Esophagus squamous epithelium (tissue), 5 donors: Measurements from ENCODE around the gene ETFDH. TPM values are rescaled to one million over a fixed set of nuclear protein-coding genes. Genes with fewer than 3 reads are reported as not detected.

Experiments used
- DNase-seq: peaks from one replicate; lab custom pipeline; 2025; lab: John Stamatoyannopoulos, UW
- H3K27ac ChIP-seq, 4 donors: fragments of 200-600 bp; sonication (generic); one replicate each; pipeline ENCODE4 v1.5.1; 2016 to 2019; ENCODE audit warnings: mild to moderate bottlenecking in 1 of 4
- H3K27me3 ChIP-seq, 4 donors: fragments of 200-600 bp; sonication (generic); 1 replicate in 3 of 4; 2 replicates in 1 of 4; pipeline versions ENCODE4 v1.5.1 to v1.6.0; 2017 to 2021; ENCODE audit warnings: antibody characterized with exemption in 1 of 4
- H3K36me3 ChIP-seq, 3 donors: fragments of 200-600 bp; sonication (generic); one replicate each; pipeline ENCODE4 v1.5.1; 2016 to 2019
- H3K4me1 ChIP-seq, 3 donors: fragments of 200-600 bp; sonication (generic); one replicate each; pipeline ENCODE4 v1.5.1; 2017 to 2019
- H3K4me3 ChIP-seq, 4 donors: fragments of 200-600 bp; sonication (generic); 1 replicate in 3 of 4; 2 replicates in 1 of 4; pipeline ENCODE4 v1.5.1; 2016 to 2019; ENCODE audit warnings: mild to moderate bottlenecking in 2 of 4, moderate library complexity in 1 of 4
- H3K9me3 ChIP-seq, 3 donors: fragments of 200-600 bp; sonication (generic); one replicate each; pipeline ENCODE4 v1.5.1; 2016 to 2019
- CTCF ChIP-seq, 6 experiments: fragments of 450-650 bp in 4 of 6; fragments of 200-600 bp in 2 of 6; sonication (generic) in 2 of 6; IDR thresholded peaks; one replicate each; pipeline ENCODE4 v1.5.1; 2016 to 2019; ENCODE audit warnings: antibody characterized with exemption in 6 of 6, mild to moderate bottlenecking in 4 of 6, moderate library complexity in 4 of 6
- POLR2A ChIP-seq, 4 donors: fragments of 450-650 bp; IDR thresholded peaks; one replicate each; pipeline ENCODE4 v1.6.1; 2017; ENCODE audit warnings: antibody characterized with exemption in 4 of 4, mild to moderate bottlenecking in 4 of 4, moderate library complexity in 3 of 4
- whole genome bisulfite sequencing, 2 donors: methylation state at CpG; one replicate each; pipeline ENCODE4 v1.1.5; 2018; 5-methylcytosine and 5-hydroxymethylcytosine counted together
- intact Hi-C: fragments of 100-400 bp; cut with DNase I; formaldehyde crosslinking; loops from one replicate; pipeline ENCODE4 v1.15.0; 2022
- small RNA-seq, 4 donors: library from RNA; depleted of rRNA; stranded (forward); fragments of <200 nt; gene quantifications; one replicate each; pipeline ENCODE3, GENCODE V24; 2016
- total RNA-seq, 4 donors: library from RNA; depleted of rRNA; stranded (reverse); fragments of >200 nt; gene quantifications; one replicate each; pipeline ENCODE4 v1.1.0, GENCODE V29; 2016
- donor health status: DM: yes; HTN: yes; CAD: no.

Gene ETFDH
- total RNA-seq, 4 donors from 2014 or later, result 22.0 to 66.8 (median 31.2) TPM

- TF ChIP-seq POLR2A (IDR thresholded peaks at IDR 0.05) (no peak), CTCF (IDR thresholded peaks at IDR 0.05) (no peak)
- intact Hi-C loops, result no loop called here
- no peak overlapping the region for H3K4me3 ChIP-seq
- no peaks in the 10 kb centered on the region for H3K36me3 ChIP-seq
- H3K4me1 ChIP-seq, result no peaks in the 10 kb centered on the region
- H3K27ac ChIP-seq, result no peak overlapping the region
- H3K9me3 ChIP-seq, result no peaks in the 10 kb centered on the region
- no peak for DNase-seq
- no peaks in the 10 kb centered on the region for H3K27me3 ChIP-seq
- WGBS, 2 donors, result 72 to 74% methylated on average over 4 of the region's 4 CpGs
Measured at GRCh38 chr4:158758703-158759102, 86.6 kb downstream of the ETFDH start.

Small RNA genes lying within 50 kb of the gene (small RNA-seq; reads per million reads assigned to genes)
- 0 reads per million in 4 donors for gene RF00012

Other genes starting within 250 kb of the ETFDH start
- under 1 TPM in 2 of 4 donors, not detected in 2; 0.15 to 0.19 TPM for gene RXFP1, start 150.4 kb upstream of the ETFDH start, total RNA-seq
- gene C4orf46, start 409 bp upstream of the ETFDH start, total RNA-seq, result 1 to 10 TPM; 1.8 to 6.4 (median 4.8) TPM
- 10 to 100 TPM; 14.1 to 24.8 (median 21.5) TPM for gene PPID, start 51.1 kb downstream of the ETFDH start, total RNA-seq
- gene FNIP2, start 96.7 kb downstream of the ETFDH start, total RNA-seq, result 10 to 100 TPM in 3 of 4 donors, 1 to 10 TPM in 1; 6.0 to 28.8 (median 12.4) TPM